Panc1 (cell line): ENCODE measurements around the gene BMP8B.

Experiments used
- POLR2AphosphoS5 ChIP-seq: IDR thresholded peaks from 2 replicates; pipeline ENCODE4 v1.6.1; 2012; ENCODE audit warnings: mild to moderate bottlenecking, low read depth, low read length, moderate library complexity
- SIN3A ChIP-seq: IDR thresholded peaks from 2 replicates; pipeline ENCODE4 v1.6.1; 2012; ENCODE audit warnings: low read depth, mild to moderate bottlenecking, low read length, moderate library complexity, borderline replicate concordance; ENCODE audit not compliant: insufficient read depth
- TF ChIP-seq, protein P1 (sequence below): fragments of 450-650 bp; IDR thresholded peaks from 2 replicates; pipeline ENCODE4 v1.5.1; 2017; ENCODE audit warnings: mild to moderate bottlenecking
- TF ChIP-seq, protein P2 (sequence below), 2 experiments: IDR thresholded peaks; 2 replicates each; pipeline ENCODE4 v1.6.1; 2011 to 2012; ENCODE audit warnings: low read depth in 2 of 2, control low read depth in 1 of 2, low read length in 1 of 2, mild to moderate bottlenecking in 1 of 2, moderate library complexity in 1 of 2; ENCODE audit not compliant: insufficient read depth in 1 of 2

DNA sequence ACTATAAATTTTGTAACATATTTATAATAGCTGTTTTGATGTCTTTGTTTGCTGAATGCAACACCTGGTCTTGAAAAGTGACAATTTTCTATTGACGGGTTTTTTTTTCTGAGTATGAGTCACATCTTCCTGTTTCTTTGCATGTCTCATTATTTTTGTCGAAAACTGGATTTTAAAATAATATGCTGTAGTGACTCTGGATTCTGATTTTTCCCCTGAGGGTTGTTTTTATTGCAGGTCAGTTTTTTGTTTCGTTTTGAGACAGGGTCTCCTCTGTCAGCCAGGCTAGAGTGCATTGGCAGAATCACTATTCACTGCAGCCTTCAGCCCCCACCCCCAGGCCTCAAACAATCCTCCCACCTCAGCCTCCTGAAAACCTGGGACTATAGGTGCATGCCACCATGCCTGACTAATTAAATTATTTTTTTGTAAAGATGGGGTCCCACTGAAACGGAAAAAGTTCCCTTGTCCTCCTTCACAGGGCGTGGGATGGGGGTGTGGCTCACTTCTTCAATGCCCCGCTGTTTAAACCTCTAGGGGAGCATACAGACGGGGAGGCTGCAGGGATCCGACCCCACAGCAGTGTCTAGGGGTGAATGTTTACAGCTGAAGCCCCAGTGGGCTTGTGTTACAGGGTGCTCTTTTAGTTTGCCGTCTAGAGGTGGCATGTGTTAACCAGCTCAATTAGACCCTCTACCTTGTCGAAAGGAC lies 61.3 kb downstream of the BMP8B start:
- no peak for TF ChIP-seq POLR2AphosphoS5
- TF ChIP-seq, protein P1, sequence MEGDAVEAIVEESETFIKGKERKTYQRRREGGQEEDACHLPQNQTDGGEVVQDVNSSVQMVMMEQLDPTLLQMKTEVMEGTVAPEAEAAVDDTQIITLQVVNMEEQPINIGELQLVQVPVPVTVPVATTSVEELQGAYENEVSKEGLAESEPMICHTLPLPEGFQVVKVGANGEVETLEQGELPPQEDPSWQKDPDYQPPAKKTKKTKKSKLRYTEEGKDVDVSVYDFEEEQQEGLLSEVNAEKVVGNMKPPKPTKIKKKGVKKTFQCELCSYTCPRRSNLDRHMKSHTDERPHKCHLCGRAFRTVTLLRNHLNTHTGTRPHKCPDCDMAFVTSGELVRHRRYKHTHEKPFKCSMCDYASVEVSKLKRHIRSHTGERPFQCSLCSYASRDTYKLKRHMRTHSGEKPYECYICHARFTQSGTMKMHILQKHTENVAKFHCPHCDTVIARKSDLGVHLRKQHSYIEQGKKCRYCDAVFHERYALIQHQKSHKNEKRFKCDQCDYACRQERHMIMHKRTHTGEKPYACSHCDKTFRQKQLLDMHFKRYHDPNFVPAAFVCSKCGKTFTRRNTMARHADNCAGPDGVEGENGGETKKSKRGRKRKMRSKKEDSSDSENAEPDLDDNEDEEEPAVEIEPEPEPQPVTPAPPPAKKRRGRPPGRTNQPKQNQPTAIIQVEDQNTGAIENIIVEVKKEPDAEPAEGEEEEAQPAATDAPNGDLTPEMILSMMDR = no peak
- no peak for TF ChIP-seq SIN3A
- TF ChIP-seq, protein P2, sequence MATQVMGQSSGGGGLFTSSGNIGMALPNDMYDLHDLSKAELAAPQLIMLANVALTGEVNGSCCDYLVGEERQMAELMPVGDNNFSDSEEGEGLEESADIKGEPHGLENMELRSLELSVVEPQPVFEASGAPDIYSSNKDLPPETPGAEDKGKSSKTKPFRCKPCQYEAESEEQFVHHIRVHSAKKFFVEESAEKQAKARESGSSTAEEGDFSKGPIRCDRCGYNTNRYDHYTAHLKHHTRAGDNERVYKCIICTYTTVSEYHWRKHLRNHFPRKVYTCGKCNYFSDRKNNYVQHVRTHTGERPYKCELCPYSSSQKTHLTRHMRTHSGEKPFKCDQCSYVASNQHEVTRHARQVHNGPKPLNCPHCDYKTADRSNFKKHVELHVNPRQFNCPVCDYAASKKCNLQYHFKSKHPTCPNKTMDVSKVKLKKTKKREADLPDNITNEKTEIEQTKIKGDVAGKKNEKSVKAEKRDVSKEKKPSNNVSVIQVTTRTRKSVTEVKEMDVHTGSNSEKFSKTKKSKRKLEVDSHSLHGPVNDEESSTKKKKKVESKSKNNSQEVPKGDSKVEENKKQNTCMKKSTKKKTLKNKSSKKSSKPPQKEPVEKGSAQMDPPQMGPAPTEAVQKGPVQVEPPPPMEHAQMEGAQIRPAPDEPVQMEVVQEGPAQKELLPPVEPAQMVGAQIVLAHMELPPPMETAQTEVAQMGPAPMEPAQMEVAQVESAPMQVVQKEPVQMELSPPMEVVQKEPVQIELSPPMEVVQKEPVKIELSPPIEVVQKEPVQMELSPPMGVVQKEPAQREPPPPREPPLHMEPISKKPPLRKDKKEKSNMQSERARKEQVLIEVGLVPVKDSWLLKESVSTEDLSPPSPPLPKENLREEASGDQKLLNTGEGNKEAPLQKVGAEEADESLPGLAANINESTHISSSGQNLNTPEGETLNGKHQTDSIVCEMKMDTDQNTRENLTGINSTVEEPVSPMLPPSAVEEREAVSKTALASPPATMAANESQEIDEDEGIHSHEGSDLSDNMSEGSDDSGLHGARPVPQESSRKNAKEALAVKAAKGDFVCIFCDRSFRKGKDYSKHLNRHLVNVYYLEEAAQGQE (IDR thresholded peaks at IDR 0.05; ENCODE audit: insufficient read depth in 1 of 2, low read depth in 2 of 2, low read length in 1 of 2) = no peak
